BE2C (cell line): ENCODE results near the gene ABCC9.

Experiments
- DNase-seq: peaks from one replicate; pipeline ENCODE4 v3.0.0-alpha.2; 2020
- H3K27me3 ChIP-seq: fragments of 250-450 bp; sonication (Bioruptor Pico); 2 replicates; pipeline ENCODE4 v1.5.1; 2020; ENCODE audit warnings: mild to moderate bottlenecking
- H3K36me3 ChIP-seq: fragments of 250-450 bp; sonication (Bioruptor Pico); 2 replicates; pipeline ENCODE4 v1.5.1; 2020; ENCODE audit warnings: mild to moderate bottlenecking
- H3K4me1 ChIP-seq: fragments of 250-450 bp; sonication (Bioruptor Pico); 2 replicates; pipeline ENCODE4 v1.5.1; 2020
- H3K4me3 ChIP-seq: 2 replicates; pipeline ENCODE4 v1.5.1; 2011; ENCODE audit warnings: low read depth, low read length
- H3K9me3 ChIP-seq: fragments of 250-450 bp; sonication (Bioruptor Pico); 2 replicates; pipeline ENCODE4 v1.5.1; 2020
- TF ChIP-seq, protein P1 (sequence below): IDR thresholded peaks from 2 replicates; pipeline ENCODE4 v1.5.1; 2012; ENCODE audit warnings: mild to moderate bottlenecking, low read depth, low read length

The ABCC9 gene

DNA sequence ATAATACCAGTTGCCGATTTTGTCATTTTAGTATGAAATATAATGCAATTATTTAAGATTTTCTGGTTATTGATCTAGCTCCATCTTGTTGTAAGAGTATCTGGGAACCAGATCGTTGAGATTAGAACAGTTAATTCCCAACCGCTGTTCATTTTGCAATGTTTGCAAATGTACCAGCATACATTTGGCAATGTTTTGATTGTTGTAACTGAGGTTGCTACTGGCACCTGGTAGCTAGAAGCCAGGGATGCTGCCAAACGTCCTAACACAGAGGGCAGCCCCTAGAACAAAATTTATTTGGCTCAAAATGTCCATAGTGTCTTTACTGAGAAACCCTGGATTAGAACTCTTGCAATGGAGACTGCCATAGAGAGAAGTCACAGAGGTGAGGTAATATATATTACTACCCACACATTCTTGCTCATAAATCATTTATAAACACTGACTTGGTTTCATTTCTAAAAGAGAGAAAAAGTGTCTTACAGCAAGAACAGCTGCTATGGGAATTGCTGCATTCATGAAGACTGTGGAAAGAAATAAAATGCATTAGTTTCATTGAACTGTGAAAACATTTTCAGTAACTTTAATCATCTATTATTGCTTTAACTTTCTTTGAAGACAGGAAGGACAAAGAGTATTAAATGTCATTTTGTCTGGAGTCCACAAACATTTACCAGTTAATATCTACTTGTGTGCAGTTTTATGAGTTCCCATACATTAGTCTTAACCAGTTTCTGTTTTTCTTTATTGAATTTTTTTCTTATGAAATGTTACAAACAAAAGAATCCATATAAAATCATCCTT is 46.2 kb downstream of the ABCC9 start:
- Histone ChIP-seq H3K4me1 (no peaks in the 10 kb centered on the region), H3K4me3 (no peak overlapping the region), H3K36me3 (no peaks in the 10 kb centered on the region), H3K27me3 (no peaks in the 10 kb centered on the region), H3K9me3 (no peaks in the 10 kb centered on the region)
- TF ChIP-seq, protein P1, sequence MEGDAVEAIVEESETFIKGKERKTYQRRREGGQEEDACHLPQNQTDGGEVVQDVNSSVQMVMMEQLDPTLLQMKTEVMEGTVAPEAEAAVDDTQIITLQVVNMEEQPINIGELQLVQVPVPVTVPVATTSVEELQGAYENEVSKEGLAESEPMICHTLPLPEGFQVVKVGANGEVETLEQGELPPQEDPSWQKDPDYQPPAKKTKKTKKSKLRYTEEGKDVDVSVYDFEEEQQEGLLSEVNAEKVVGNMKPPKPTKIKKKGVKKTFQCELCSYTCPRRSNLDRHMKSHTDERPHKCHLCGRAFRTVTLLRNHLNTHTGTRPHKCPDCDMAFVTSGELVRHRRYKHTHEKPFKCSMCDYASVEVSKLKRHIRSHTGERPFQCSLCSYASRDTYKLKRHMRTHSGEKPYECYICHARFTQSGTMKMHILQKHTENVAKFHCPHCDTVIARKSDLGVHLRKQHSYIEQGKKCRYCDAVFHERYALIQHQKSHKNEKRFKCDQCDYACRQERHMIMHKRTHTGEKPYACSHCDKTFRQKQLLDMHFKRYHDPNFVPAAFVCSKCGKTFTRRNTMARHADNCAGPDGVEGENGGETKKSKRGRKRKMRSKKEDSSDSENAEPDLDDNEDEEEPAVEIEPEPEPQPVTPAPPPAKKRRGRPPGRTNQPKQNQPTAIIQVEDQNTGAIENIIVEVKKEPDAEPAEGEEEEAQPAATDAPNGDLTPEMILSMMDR = no peak
- no peak for DNase-seq

DNA sequence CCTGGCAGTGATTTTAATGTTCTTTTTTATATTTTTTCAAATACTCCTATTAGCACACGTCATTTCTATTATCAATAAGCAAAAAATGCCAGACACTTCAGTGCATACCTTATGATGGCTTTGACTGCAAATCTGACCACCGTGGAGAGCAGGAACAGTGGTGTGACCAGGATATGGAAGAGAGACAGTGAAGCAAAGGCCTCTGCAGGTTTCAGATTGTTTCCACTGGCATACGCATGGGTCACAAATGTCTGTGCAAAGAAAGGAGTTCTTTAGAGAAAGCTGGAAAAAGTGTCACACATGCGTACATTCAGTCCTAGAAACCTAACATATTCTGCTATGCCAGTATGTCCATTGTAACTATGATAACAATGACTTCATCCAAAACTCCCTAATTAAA is 47.3 kb downstream of the ABCC9 start:
- no peak for DNase-seq
- Histone ChIP-seq H3K27me3 (no peaks in the 10 kb centered on the region), H3K36me3 (no peaks in the 10 kb centered on the region), H3K4me3 (no peak overlapping the region), H3K4me1 (no peaks in the 10 kb centered on the region), H3K9me3 (no peaks in the 10 kb centered on the region)
- TF ChIP-seq, protein P1 = no peak

DNA sequence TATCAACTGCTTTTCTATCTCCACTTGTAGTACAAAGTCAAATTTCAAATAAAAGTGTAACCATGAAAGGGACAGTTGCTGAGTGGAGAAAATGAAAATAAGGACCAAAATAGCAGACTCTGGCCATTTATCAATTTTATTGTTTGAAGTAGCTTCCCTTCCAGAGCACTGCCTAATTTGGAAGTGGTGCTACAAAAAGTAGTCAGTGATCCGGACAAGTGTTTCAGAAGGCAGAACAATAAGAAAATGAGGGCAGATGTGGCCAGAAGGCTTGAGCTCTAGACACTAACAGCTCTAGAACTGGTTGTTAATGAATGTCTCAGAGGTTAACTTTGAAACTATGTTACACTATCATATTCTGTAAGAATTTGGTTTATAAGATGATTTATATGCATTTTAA is 48.9 kb downstream of the ABCC9 start:
- no peak for DNase-seq
- H3K36me3 ChIP-seq = no peaks in the 10 kb centered on the region
- no peaks in the 10 kb centered on the region for H3K4me1 ChIP-seq
- no peaks in the 10 kb centered on the region for H3K27me3 ChIP-seq
- no peaks in the 10 kb centered on the region for H3K9me3 ChIP-seq
- TF ChIP-seq, protein P1 = no peak
- H3K4me3 ChIP-seq = no peak overlapping the region

DNA sequence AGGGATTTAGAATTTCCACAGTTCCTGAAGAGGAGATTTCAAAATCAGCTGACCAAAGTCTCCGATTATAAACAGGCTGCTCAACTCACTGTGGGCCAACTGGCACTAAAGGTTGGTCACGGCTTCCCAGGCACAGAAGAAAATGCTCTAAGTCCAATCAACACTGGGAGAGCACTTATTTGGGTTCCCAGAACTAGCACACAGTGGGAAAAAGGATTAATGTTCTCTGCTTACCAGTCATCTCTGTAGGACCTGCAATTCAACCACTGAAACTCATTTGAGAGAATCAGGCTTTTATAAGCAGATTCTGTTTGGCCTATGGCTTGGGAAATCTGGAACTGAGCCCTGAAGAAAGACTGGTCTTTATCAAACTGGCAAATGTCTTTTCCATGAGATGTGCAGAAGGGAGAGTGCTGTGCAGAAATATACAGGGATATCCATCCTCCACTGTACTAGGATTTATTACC is 49.4 kb downstream of the ABCC9 start:
- Histone ChIP-seq H3K36me3 (no peaks in the 10 kb centered on the region), H3K4me1 (no peaks in the 10 kb centered on the region), H3K27me3 (no peaks in the 10 kb centered on the region), H3K9me3 (no peaks in the 10 kb centered on the region), H3K4me3 (no peak overlapping the region)
- TF ChIP-seq, protein P1 = no peak
- no peak for DNase-seq

DNA sequence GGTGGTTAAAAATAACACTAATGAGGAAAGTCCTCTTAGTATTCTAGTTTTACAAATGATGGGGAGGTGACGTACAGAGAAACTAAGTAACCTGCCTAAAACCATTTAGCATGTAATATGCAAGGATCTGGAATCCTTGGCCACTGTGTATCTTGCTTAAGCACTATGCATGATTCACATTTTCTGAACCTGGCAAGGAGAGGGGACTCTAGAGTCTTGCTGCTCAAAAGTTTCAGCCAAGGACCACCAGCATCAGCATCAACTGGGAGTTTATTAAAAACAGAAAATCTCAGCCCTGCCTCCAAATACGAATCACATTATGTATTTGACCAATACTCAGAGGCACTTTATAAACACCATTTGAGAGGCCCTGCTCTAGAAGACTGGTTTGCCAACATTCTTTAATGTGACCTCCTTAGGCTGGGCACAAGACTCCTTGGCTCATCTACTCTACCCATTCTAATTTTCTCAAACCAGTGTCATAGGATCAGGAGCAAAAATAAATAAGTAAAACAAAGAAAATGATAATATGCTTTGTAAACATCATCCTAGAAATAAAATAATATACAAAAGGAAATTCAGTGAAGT is 52.9 kb downstream of the ABCC9 start:
- TF ChIP-seq, protein P1 = no peak

DNA sequence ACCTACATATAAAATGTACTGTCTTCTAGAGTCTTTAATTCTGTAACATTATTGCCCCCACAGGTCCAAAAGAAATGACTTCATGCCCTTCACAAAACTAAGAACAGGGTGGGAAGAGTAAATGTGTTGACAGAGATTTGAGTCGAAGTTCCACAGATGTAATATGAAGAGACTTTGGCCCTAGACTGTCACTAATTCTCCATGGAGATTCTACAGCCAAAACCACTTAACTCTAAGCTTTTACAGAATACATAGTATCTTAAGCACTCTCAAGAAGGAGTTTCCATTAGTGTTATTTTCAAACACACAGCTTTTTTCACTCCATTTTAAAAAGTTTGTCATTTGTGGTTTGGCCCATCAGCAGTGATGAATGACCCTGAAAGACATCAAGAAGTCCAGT is 56.3 kb downstream of the ABCC9 start:
- H3K36me3 ChIP-seq = no peaks in the 10 kb centered on the region
- TF ChIP-seq, protein P1 = no peak
- H3K4me1 ChIP-seq = no peaks in the 10 kb centered on the region; the same call in 1 of the 2 replicates
- no peaks in the 10 kb centered on the region for H3K27me3 ChIP-seq
- DNase-seq = no peak
- H3K4me3 ChIP-seq = no peak overlapping the region
- no peaks in the 10 kb centered on the region for H3K9me3 ChIP-seq

More for the DNA sequence above, 52.9 kb downstream of the ABCC9 start:
- no peaks in the 10 kb centered on the region for H3K9me3 ChIP-seq
- H3K4me1 ChIP-seq = no peaks in the 10 kb centered on the region
- no peak for DNase-seq
- H3K36me3 ChIP-seq = no peaks in the 10 kb centered on the region
- H3K27me3 ChIP-seq = no peaks in the 10 kb centered on the region
- no peak overlapping the region for H3K4me3 ChIP-seq
